G401 (cell line): ENCODE results near the gene MLPH. TPM values are rescaled to one million over a fixed set of nuclear protein-coding genes. Genes with fewer than 3 reads are reported as not detected.

Experiments
- DNase-seq: peaks from one replicate; pipeline ENCODE4 v3.0.0-alpha.2; 2015; ENCODE audit warnings: low spot score
- in situ Hi-C: cut with HindIII; loops from 2 replicates; pipeline ENCODE4 v1.10.0; 2016; ENCODE audit warnings: low sequenced_read_pairs, mixed read lengths
- total RNA-seq: library from RNA; depleted of rRNA; stranded (reverse); fragments of >200 nt; shearing (Covaris generic); gene quantifications from 2 replicates; pipeline ENCODE4 v1.2.3, GENCODE V29; 2014; rRNA removed

Gene MLPH
- total RNA-seq, 1 experiment from 2014 or later = 1.6 TPM

GRCh38 chr2:237603718-237604362 lies 116.8 kb downstream of the MLPH start:
- DNase-seq = no peak
- in situ Hi-C loops = loop anchor here (5.0 kb wide), 1 partner anchor 78 kb away; no protein-coding TSS in a partner anchor

DNA sequence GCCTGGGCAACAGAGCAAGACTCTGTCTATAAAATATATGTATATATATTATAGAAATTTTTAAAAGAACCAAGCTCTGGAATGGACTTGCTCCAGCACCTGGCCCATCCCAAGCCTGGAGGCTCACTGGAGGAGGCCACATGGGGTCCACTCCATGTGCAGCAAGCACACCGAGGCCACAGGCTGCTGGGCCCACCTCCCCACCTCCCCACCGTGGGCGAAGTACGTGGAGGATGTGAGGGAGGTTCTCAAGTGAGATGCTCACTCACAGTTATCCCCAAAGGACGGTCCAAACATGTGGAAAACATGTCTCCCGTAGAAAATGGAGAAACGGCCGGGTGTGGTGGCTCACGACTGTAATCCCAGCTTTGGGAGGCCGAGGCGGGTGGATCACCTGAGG lies 117.3 kb downstream of the MLPH start:
- no peak for DNase-seq
- in situ Hi-C loops = loop anchor here (5.0 kb wide), 1 partner anchor 78 kb away; no protein-coding TSS in a partner anchor

Other genes with a start within 250 kb of the MLPH start
- 0.17 and 0.25 TPM in 2 replicates for gene COL6A3, start 73.1 kb upstream of the MLPH start, total RNA-seq
- gene PRLH, start 79.3 kb downstream of the MLPH start, total RNA-seq = not detected in 2 replicates
- gene RAB17, start 103.5 kb downstream of the MLPH start, total RNA-seq = not detected in 2 replicates
- gene LRRFIP1, start 140.3 kb downstream of the MLPH start, total RNA-seq = 14.3 and 24.6 TPM in 2 replicates